ENCODE measurements around the gene KY. TPM values are rescaled to one million over a fixed set of nuclear protein-coding genes. Genes with fewer than 3 reads are reported as not detected.

Gene KY
- total and polyA plus RNA-seq, 2 of the 13 experiments (the other 11 are each of a cell fraction or from before 2014, with no cell fraction given): not detected

- H3K4me2 ChIP-seq (ENCODE audit: low read depth, low read length): no peak overlapping the region
- in situ Hi-C loops (cut with HindIII; ENCODE audit: extremely low pct_ligation_motif_present, low pct_unique_long_range_greater_than_20kb) (no loop called here), intact Hi-C loops (cut with micrococcal nuclease; ENCODE audit: unreplicated experiment) (no loop called here)
- no peaks in the 10 kb centered on the region for H3K4me1 ChIP-seq (ENCODE audit: insufficient read depth, low read length)
- no peaks in the 10 kb centered on the region for H3K9me3 ChIP-seq (ENCODE audit: low read length)
- WGBS (ENCODE audit: low lambda C conversion rate): 18% methylated on average over 5 of the region's 5 CpGs
- DNase-seq (ENCODE audit: low spot score): no peak
- BruUV-seq (replicated peaks): no TSS peak
- ChIA-PET POLR2A (no interaction called here), CTCF (ENCODE audit: low intra/inter-chr PET ratio, low total read pairs) (no interaction called here)
- no peak overlapping the region for H3K9ac ChIP-seq (ENCODE audit: insufficient read depth, low read depth, low read length)
- no peak for FAIRE-seq
- no peak for TF ChIP-seq FOXP4 (CRISPR knock-in tag; IDR thresholded peaks at IDR 0.05)
- no peak for TF ChIP-seq ZNF136 (CRISPR knock-in tag; IDR thresholded peaks at IDR 0.05; ENCODE audit: low read depth)
- no peak for TF ChIP-seq KLF9 (CRISPR knock-in tag; IDR thresholded peaks at IDR 0.05; ENCODE audit: low read depth)
- TF ChIP-seq EP300 (IDR thresholded peaks at IDR 0.05; ENCODE audit: low read depth in 2 of 2, low read length in 2 of 2): no peak
- TF ChIP-seq EP300 (CRISPR knock-in tag; IDR thresholded peaks at IDR 0.05; ENCODE audit: borderline replicate concordance): no peak
- no peak for TF ChIP-seq WIZ (CRISPR knock-in tag; IDR thresholded peaks at IDR 0.05)
- TF ChIP-seq USF2 (IDR thresholded peaks at IDR 0.05; ENCODE audit: low read depth, low read length): no peak
- TF ChIP-seq USF2 (CRISPR knock-in tag; IDR thresholded peaks at IDR 0.05; ENCODE audit: borderline replicate concordance): no peak
- no peak for TF ChIP-seq ELF4 (CRISPR knock-in tag; IDR thresholded peaks at IDR 0.05; ENCODE audit: borderline replicate concordance)
- TF ChIP-seq RFXANK (CRISPR knock-in tag; IDR thresholded peaks at IDR 0.05): no peak
- no peak for TF ChIP-seq SIN3A (IDR thresholded peaks at IDR 0.05; ENCODE audit: borderline replicate concordance, low read depth, low read length)
- no peak for TF ChIP-seq RBM39 (IDR thresholded peaks at IDR 0.05; ENCODE audit: low read depth, low read length, poor library complexity, severe bottlenecking)
- no peak for TF ChIP-seq ZNF747 (CRISPR knock-in tag; IDR thresholded peaks at IDR 0.05; ENCODE audit: borderline replicate concordance)
- no peak for TF ChIP-seq ZSCAN5A (CRISPR knock-in tag; IDR thresholded peaks at IDR 0.05; ENCODE audit: borderline replicate concordance)
- no peak for TF ChIP-seq RAD51 (IDR thresholded peaks at IDR 0.05; ENCODE audit: borderline replicate concordance)
- no peak for TF ChIP-seq ZKSCAN1 (IDR thresholded peaks at IDR 0.05; ENCODE audit: low read length)
- no peak for TF ChIP-seq MATR3 (CRISPR knock-in tag; IDR thresholded peaks at IDR 0.05)
- TF ChIP-seq ISL2 (CRISPR knock-in tag; IDR thresholded peaks at IDR 0.05): no peak
- no peak for TF ChIP-seq SALL1 (CRISPR knock-in tag; IDR thresholded peaks at IDR 0.05)
- H3K79me2 ChIP-seq (ENCODE audit: insufficient read depth, low read length): no peaks in the 10 kb centered on the region
- no peak overlapping the region for H3K4me3 ChIP-seq (replicated peaks in 1 of 3; ENCODE audit: insufficient read depth in 1 of 3, low read depth in 2 of 3, low read length in 3 of 3)
- no peak overlapping the region for H2AFZ ChIP-seq (ENCODE audit: low read length)
- ATAC-seq: no peak
- no peaks in the 10 kb centered on the region for H4K20me1 ChIP-seq (ENCODE audit: insufficient read depth, low read length)
- no peaks in the 10 kb centered on the region for H3K36me3 ChIP-seq (replicated peaks in 1 of 2; ENCODE audit: control insufficient read depth in 1 of 2, insufficient read depth in 2 of 2, low read length in 2 of 2)
- peaks cover 1 to 12% of the 10 kb centered on the region in 2 experiments; a peak in 2 of 5 replicates for H3K27me3 ChIP-seq (ENCODE audit: control insufficient read depth in 1 of 2, insufficient read depth in 2 of 2, low read length in 2 of 2)
- no peak overlapping the region for H3K27ac ChIP-seq (ENCODE audit: extremely low read length, insufficient read depth, low read length)
Measured at GRCh38 chr3:134592806-134593205, 58.0 kb downstream of the KY start.
